Muscle layer of duodenum (tissue), 2 donors: ENCODE data around the gene NRXN2.

Experiments used
- H3K27ac ChIP-seq: one replicate; pipeline ENCODE4 v1.7.0; 2013; ENCODE audit warnings: mild to moderate bottlenecking, low read length
- H3K27me3 ChIP-seq: one replicate; pipeline ENCODE4 v1.7.0; 2013; ENCODE audit warnings: low read depth, mild to moderate bottlenecking, control low read depth, low read length
- H3K36me3 ChIP-seq, 2 donors: one replicate each; pipeline ENCODE4 v1.7.0; 2013; ENCODE audit warnings: low read length in 2 of 2, control low read depth in 1 of 2, mild to moderate bottlenecking in 1 of 2; ENCODE audit not compliant: insufficient read depth in 2 of 2, control insufficient read depth in 1 of 2
- H3K4me1 ChIP-seq, 2 donors: one replicate each; pipeline ENCODE4 v1.7.0; 2013; ENCODE audit warnings: low read length in 2 of 2, mild to moderate bottlenecking in 2 of 2, control low read depth in 1 of 2, moderate library complexity in 1 of 2; ENCODE audit not compliant: insufficient read depth in 2 of 2, control insufficient read depth in 1 of 2
- H3K4me3 ChIP-seq, 2 donors: one replicate each; pipeline ENCODE4 v1.7.0; 2013; ENCODE audit warnings: low read length in 2 of 2, low read depth in 1 of 2, mild to moderate bottlenecking in 1 of 2
- H3K9me3 ChIP-seq, 2 donors: one replicate each; pipeline ENCODE4 v1.7.0; 2013; ENCODE audit warnings: low read length in 2 of 2, control low read depth in 1 of 2, mild to moderate bottlenecking in 1 of 2; ENCODE audit not compliant: control insufficient read depth in 1 of 2
- donor health status: healthy.

Gene NRXN2

DNA sequence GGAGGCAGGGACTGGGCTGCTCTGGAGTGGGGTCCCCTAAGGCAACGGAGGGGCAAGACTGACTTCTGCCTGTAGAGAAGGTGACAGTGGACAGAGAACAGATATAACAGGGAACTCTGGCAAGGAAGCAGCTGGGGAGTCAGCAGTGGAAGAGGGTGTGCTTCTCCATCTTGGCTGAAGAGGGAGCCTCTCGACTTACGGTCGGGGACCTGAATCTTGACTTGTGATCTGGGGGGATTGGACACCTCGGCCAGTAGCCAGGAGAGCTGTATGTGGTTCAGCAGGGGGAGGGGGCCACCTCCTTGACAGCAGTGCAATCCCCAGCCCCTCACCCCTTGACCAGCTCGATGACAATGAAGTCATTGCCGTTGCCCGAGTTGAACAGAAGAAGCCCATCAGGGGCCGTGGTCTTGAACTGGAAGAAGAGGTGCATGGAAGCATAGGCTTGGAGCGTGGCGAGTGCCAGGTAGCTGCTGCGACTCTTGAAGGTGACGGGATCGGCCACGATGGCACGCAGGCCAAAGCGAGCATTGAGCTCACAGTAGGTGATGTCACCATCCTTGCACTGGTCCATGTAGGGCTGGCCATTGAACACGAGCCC is 72.0 kb downstream of the NRXN2 start:
- Histone ChIP-seq H3K27ac (no peak overlapping the region), H3K27me3 (peaks cover 3% of the 10 kb centered on the region), H3K4me1 (no peaks in the 10 kb centered on the region), H3K9me3 (no peaks in the 10 kb centered on the region), H3K36me3 (no peaks in the 10 kb centered on the region), H3K4me3 (no peak overlapping the region)

DNA sequence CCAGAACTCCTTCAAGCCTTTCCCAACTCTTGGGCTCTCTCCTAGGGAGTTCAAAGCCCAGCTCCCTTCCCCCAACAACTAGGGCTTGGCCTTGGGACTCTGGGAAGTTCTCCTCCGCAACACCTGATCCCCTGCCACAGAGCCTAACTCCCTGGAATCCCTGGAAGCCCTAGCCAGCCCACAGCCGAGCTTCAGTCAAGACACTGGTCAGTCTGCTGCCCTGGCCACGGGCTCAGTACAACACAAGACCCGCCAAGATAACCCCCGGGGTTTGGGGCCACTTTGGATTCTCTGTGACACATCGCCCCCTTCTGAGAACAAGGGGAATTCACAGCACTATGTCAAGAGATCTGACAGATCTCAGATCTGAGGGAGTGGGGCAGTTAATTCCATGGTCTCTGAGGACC is 73.7 kb downstream of the NRXN2 start:
- Histone ChIP-seq H3K4me3 (no peak overlapping the region), H3K4me1 (peaks cover 0 to 2% of the 10 kb centered on the region in 2 donors), H3K27me3 (peaks cover 12% of the 10 kb centered on the region), H3K36me3 (no peaks in the 10 kb centered on the region), H3K27ac (no peak overlapping the region), H3K9me3 (no peaks in the 10 kb centered on the region)

DNA sequence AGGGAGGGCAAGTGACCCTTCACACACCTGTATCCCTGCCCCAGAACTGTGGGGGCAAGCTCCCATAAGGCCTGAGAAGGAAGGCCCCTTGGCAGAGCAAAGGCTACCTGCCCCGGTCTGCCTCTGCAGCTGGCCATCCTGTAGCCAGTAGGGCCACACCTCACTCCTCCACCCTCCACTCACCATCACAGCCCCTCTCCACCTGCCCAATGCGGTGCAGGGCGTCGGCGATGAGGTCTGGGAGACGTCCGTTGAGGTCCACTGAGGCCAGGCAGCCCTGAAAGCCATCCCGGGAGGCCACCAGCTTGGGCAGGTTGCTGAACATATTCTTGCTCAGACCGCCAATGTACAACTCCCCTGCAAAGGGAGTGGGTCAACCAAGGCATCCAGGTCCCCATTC is 74.4 kb downstream of the NRXN2 start:
- no peak overlapping the region for H3K4me3 ChIP-seq
- no peaks in the 10 kb centered on the region for H3K36me3 ChIP-seq
- H3K27me3 ChIP-seq, result peaks cover 17% of the 10 kb centered on the region
- H3K27ac ChIP-seq, result no peak overlapping the region
- no peaks in the 10 kb centered on the region for H3K9me3 ChIP-seq
- H3K4me1 ChIP-seq, result peaks cover 0 to 7% of the 10 kb centered on the region in 2 donors

DNA sequence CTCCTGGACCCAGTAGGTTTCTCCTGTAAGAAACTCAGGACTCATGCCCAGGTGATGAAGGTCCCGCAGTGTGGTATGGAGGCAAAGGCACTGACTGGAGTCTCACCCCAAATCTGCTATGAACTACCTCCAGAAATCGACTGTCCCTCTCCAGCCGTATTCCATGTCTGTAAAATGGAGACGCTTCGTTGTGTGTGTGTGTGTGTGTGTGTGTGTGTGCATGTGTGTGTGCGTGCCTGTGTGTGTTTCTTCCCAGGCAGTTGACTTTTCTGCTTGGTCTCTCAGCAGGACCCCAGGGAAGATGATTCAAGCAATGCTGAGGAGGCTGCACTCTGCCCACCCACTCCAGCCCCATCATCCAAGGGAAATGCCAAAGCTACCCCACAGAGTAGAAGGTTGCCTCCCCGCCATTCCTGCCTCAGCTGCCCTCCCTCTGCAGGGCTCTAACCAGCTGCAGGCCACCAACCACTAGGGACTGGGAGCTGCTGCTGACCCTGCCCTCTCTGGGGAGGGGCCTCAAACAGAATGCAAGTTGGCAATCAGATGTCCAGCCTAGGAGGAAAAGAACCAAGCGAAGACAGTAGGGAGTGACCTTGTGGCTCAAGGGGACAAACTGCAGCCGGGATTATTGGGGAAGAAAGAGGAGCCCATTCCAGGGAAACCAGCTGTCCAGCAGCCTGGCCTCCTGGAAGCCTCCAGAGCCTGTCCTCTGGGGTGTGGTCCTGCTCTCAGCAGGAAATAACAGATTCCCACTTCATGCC is 75.8 kb downstream of the NRXN2 start:
- no peak overlapping the region for H3K27ac ChIP-seq
- H3K27me3 ChIP-seq, result peaks cover 18% of the 10 kb centered on the region
- H3K9me3 ChIP-seq, result no peaks in the 10 kb centered on the region
- H3K4me3 ChIP-seq, result no peak overlapping the region
- H3K36me3 ChIP-seq, result no peaks in the 10 kb centered on the region
- H3K4me1 ChIP-seq, result peaks cover 0 to 7% of the 10 kb centered on the region in 2 donors

DNA sequence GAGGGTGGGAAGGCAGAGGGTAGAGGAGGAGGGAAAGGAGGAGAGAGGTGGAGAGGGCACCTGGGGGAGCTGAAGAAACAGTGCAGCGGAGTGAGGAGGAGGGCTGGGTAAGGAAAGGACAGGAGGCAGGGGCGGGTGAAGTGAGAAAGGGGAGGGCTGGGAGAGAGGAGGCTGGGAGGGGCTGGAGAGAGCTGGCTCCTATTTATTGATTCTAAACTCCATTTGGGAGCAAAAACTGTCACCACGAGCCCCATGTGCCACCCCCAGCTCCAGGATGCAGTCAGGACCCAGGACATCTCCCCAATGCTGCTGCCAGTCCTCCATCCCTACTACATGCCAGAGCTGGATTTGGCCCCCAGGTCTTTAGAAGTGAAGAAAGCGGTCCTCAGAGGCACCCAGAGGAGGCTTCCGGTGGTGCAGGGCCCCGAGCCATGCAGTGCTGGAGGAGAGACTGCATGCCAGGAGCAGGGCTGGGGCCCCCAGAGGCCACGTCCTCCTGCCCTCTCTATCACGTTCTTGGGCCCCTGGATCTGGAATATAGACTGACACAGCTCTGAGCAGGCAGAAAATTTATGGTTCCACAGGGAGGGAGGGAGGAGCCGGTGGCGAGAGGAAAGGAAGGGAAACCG is 78.2 kb downstream of the NRXN2 start:
- H3K27me3 ChIP-seq, result peaks cover 29% of the 10 kb centered on the region
- H3K36me3 ChIP-seq, result no peaks in the 10 kb centered on the region
- H3K4me1 ChIP-seq, result peaks cover 0 to 7% of the 10 kb centered on the region in 2 donors
- H3K9me3 ChIP-seq, result no peaks in the 10 kb centered on the region
- no peak overlapping the region for H3K27ac ChIP-seq
- H3K4me3 ChIP-seq, result no peak overlapping the region

DNA sequence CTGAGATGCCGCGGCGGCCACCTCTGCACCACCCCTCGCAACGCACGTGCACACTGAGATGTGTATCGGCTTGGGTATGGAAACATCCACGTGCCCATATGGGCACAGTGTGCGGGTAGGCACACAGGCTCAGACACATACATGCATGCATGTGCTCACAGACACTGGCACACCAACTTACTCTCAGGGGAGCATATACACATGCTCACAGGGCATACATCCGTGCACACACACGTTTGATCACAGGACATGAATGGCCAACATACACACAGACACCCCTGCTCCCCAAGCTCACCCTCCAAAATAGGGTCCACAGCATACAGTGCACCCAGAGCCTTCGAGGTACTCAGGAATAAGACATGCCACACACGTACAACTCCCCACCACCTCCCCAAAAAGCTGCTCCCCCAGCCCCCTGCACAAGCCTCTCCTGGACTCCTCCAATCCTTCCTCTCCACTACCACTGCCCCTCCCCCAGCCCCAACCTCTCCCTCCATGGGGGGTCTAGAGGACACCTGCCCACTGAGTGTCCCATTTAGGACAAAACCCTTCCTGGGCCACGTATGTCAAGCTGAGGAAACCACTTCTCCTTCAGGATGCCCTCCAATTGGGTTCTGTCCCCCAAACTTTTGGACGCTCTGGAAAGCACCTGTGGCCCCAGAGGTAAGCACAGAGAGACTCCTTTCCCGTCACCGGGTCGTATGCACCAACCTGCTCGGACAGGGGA is 78.9 kb downstream of the NRXN2 start:
- Histone ChIP-seq H3K36me3 (no peaks in the 10 kb centered on the region), H3K9me3 (no peaks in the 10 kb centered on the region), H3K27ac (no peak overlapping the region), H3K4me3 (no peak overlapping the region), H3K27me3 (peaks cover 29% of the 10 kb centered on the region), H3K4me1 (peaks cover 0 to 7% of the 10 kb centered on the region in 2 donors)

DNA sequence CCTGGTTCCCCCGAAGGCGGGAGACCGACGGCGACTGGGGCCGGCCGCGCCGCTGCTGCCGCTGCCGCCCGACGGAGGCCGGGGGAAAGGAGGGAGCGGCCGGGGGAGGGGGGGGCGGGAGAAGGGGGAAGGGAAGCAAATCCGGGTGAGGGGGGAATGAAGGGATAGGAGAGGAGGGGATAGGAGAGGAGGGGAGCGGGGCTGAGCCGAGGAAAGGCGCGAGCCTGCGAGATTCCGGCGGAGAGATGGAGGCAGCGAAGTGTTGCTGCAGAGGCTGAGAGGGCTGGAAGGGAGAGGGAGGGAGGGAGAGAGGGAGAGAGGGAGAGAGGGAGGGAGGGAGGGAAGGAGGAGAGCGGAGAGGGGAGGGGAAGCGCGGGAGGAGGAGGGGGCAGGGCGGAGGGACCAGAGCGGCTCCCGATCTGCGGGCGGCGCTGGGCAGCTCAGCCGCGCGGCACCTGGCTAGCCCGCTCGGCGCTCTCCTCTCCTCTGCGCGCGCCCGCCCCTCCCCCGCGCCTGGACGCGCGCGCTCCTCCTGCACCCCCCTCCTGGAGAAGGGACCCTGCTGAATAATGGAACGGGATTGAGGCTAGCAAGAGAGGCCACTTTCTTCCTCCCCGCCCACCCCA is 79.6 kb downstream of the NRXN2 start:
- Histone ChIP-seq H3K36me3 (no peaks in the 10 kb centered on the region), H3K4me1 (peaks cover 0 to 9% of the 10 kb centered on the region in 2 donors), H3K27ac (no peak overlapping the region), H3K27me3 (peaks cover 29% of the 10 kb centered on the region), H3K9me3 (no peaks in the 10 kb centered on the region), H3K4me3 (peak overlapping the region in 1 of 2 donors; percentile 50)

DNA sequence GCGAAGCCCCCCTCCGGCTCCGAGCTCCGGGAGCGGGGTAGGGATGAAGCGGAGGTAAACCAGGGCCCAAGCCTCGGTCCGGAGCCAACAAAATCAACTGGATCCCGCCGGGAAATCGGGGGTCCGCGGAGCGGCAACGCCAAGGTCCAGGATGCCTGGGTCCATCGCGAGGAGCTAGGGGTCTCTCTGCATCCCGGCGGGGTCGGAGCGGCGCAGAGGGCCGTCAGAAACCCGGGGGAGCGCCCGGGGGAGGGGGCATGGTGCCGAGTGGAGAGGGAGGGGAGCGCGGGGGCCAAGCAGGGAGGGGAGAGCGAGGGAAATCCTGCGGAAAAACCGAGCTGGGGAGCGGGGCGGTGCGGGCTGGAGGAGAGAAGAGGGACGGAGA is 80.1 kb downstream of the NRXN2 start:
- no peaks in the 10 kb centered on the region for H3K9me3 ChIP-seq
- H3K27ac ChIP-seq, result no peak overlapping the region
- H3K4me3 ChIP-seq, result peak overlapping the region in 1 of 2 donors; percentile 50
- peaks cover 29% of the 10 kb centered on the region for H3K27me3 ChIP-seq
- no peaks in the 10 kb centered on the region for H3K36me3 ChIP-seq
- peaks cover 0 to 14% of the 10 kb centered on the region in 2 donors for H3K4me1 ChIP-seq

DNA sequence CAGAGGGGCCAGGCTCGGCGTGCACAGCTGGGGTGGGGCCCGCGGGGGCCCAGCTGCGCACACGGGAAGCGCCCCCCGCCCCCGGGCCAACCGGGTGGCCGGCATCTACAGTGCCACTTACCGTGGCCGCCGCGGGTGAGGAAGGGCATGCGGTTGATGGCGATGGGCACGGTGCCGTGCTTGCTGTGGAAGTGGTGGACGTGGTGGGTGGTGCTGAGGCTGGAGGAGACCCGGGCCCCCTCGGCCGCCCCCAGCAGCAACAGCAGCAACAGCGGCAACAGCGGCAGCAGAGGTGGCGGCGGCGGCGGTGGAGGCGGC is 80.6 kb downstream of the NRXN2 start:
- Histone ChIP-seq H3K27ac (no peak overlapping the region), H3K4me3 (peak overlapping the region; percentile 13 to 50), H3K9me3 (no peaks in the 10 kb centered on the region), H3K27me3 (peaks cover 29% of the 10 kb centered on the region), H3K4me1 (peaks cover 0 to 19% of the 10 kb centered on the region in 2 donors), H3K36me3 (no peaks in the 10 kb centered on the region)

DNA sequence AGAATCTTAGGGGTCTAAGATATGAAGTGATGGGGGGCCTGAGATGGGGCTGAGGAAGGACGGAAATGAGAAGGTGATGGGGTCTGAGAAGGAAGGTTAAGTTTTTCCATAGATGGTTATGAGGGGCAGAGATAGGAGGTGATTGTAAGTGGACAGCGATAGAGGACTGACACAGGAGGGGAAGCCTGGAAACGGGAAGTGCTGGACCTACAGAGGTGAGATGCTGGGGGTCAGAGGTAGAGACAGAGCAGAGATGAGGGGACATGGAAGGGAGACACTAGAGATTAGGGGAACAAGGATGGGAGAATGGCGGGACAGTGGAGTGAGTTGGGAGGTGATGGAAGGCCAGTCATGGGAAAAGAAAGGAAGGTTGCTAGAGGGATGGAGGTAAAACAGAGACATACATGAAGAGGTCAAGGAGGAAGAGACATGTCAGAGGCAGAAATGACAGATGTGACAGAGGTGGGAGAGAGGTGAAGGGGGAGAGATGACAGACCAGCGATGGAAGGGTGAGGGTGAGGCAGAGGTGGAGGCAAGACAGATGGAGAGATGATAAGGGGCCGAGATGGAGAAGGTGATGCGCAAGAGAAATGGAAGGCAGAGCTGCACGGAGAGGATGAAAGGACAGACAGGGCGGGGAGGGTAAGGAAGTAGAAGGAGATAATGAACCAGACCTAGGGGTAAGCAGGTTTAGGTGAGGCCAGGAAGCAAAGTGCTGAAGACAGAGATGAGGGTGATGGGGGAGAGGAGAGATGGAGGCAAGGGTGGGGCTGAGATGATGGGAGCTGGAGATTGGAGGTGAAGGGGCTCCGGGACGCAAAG is 81.2 kb downstream of the NRXN2 start:
- Histone ChIP-seq H3K4me3 (peak overlapping the region; percentile 13 to 50), H3K4me1 (peaks cover 0 to 22% of the 10 kb centered on the region in 2 donors)

More for the DNA sequence above, 81.2 kb downstream of the NRXN2 start:
- Histone ChIP-seq H3K9me3 (no peaks in the 10 kb centered on the region), H3K36me3 (no peaks in the 10 kb centered on the region), H3K27ac (no peak overlapping the region), H3K27me3 (peaks cover 27% of the 10 kb centered on the region)
